OCI-LY1 (cell line): ENCODE measurements around the gene ITGA5.

Experiments used
- H2AFZ ChIP-seq: fragments of 200-600 bp; sonication (generic), shearing (Covaris generic); 2 replicates; pipeline ENCODE4 v1.6.0; 2014; ENCODE audit warnings: antibody characterized with exemption, mild to moderate bottlenecking, low read length
- H3F3A ChIP-seq: fragments of 200-600 bp; sonication (generic), shearing (Covaris generic); 2 replicates; pipeline ENCODE4 v1.6.0; 2014; ENCODE audit warnings: mild to moderate bottlenecking, antibody characterized with exemption, low read length, moderate library complexity; ENCODE audit not compliant: insufficient read depth
- H3K27ac ChIP-seq: fragments of 200-600 bp; sonication (generic); 2 replicates; pipeline ENCODE4 v1.5.1; 2014; ENCODE audit warnings: low read length, mixed run types, mild to moderate bottlenecking, low read depth; ENCODE audit not compliant: poor library complexity, severe bottlenecking
- H3K27me3 ChIP-seq: fragments of 200-600 bp; sonication (generic); 2 replicates; pipeline ENCODE4 v1.6.0; 2014; ENCODE audit warnings: antibody characterized with exemption, mild to moderate bottlenecking, low read length, moderate library complexity; ENCODE audit not compliant: insufficient read depth
- H3K36me3 ChIP-seq: fragments of 200-600 bp; sonication (generic); 2 replicates; pipeline ENCODE4 v1.6.1; 2014; ENCODE audit warnings: mild to moderate bottlenecking, antibody characterized with exemption, low read length, moderate library complexity, mixed read lengths; ENCODE audit not compliant: insufficient read depth
- H3K4me1 ChIP-seq: fragments of 200-600 bp; sonication (generic); 2 replicates; pipeline ENCODE4 v1.5.1; 2014; ENCODE audit warnings: mild to moderate bottlenecking, low read length, moderate library complexity; ENCODE audit not compliant: insufficient read depth, severe bottlenecking
- H3K4me2 ChIP-seq: fragments of 200-600 bp; sonication (generic), shearing (Covaris generic); 2 replicates; pipeline ENCODE4 v1.6.1; 2014; ENCODE audit warnings: low read length
- H3K4me3 ChIP-seq: fragments of 200-600 bp; sonication (generic); 2 replicates; pipeline ENCODE4 v1.5.1; 2014; ENCODE audit warnings: low read length, low read depth, mild to moderate bottlenecking, mixed read lengths; ENCODE audit not compliant: poor library complexity, severe bottlenecking
- H3K79me2 ChIP-seq: fragments of 200-600 bp; shearing (Covaris generic); 2 replicates; pipeline ENCODE4 v1.6.1; 2016; ENCODE audit warnings: mixed run types, low read length, mixed read lengths; ENCODE audit not compliant: insufficient read depth
- H3K9ac ChIP-seq: fragments of 200-600 bp; sonication (generic), shearing (Covaris generic); 2 replicates; pipeline ENCODE4 v1.6.1; 2014; ENCODE audit warnings: mild to moderate bottlenecking, low read length, mixed read lengths
- H3K9me2 ChIP-seq: fragments of 200-600 bp; sonication (generic), shearing (Covaris generic); 2 replicates; pipeline ENCODE4 v1.6.1; 2014; ENCODE audit warnings: low read depth, mild to moderate bottlenecking, low read length, mixed read lengths
- H3K9me3 ChIP-seq: fragments of 200-600 bp; shearing (Covaris generic); 2 replicates; pipeline ENCODE4 v1.6.1; 2014; ENCODE audit warnings: low read length, mixed read lengths
- H4K20me1 ChIP-seq: fragments of 200-600 bp; sonication (generic), shearing (Covaris generic); 2 replicates; pipeline ENCODE4 v1.6.0; 2016; ENCODE audit warnings: mild to moderate bottlenecking, low read length; ENCODE audit not compliant: insufficient read depth
- CTCF ChIP-seq: fragments of 200-600 bp; sonication (generic), shearing (Covaris generic); IDR thresholded peaks from 2 replicates; pipeline ENCODE4 v1.5.1; 2017; ENCODE audit warnings: mild to moderate bottlenecking, antibody characterized with exemption, low read length, moderate library complexity, mixed read lengths
- EZH2 ChIP-seq: fragments of 200-600 bp; sonication (generic), shearing (Covaris generic); IDR thresholded peaks from 2 replicates; pipeline ENCODE4 v1.8.0; 2017; ENCODE audit warnings: borderline replicate concordance, mixed run types, mild to moderate bottlenecking, antibody characterized with exemption, low read length, moderate library complexity, mixed read lengths

Gene ITGA5

GRCh38 chr12:54352022-54352531 lies 67.0 kb downstream of the ITGA5 start:
- H2AFZ ChIP-seq = no peak overlapping the region
- H3K9me2 ChIP-seq = no peaks in the 10 kb centered on the region
- no peaks in the 10 kb centered on the region for H3K79me2 ChIP-seq
- no peaks in the 10 kb centered on the region for H3K27me3 ChIP-seq
- no peak overlapping the region for H3K27ac ChIP-seq
- no peaks in the 10 kb centered on the region for H3K9me3 ChIP-seq
- H3K9ac ChIP-seq = no peak overlapping the region
- H3F3A ChIP-seq = no peaks in the 10 kb centered on the region
- no peak overlapping the region for H3K4me3 ChIP-seq
- no peak overlapping the region for H3K4me2 ChIP-seq
- peaks cover 5% of the 10 kb centered on the region for H3K4me1 ChIP-seq
- no peaks in the 10 kb centered on the region for H4K20me1 ChIP-seq
- H3K36me3 ChIP-seq = peaks cover 41% of the 10 kb centered on the region
- TF ChIP-seq CTCF (no peak), EZH2 (no peak)

- Histone ChIP-seq H3K36me3 (peaks cover 44% of the 10 kb centered on the region), H3K9me2 (no peaks in the 10 kb centered on the region), H3F3A (no peaks in the 10 kb centered on the region), H3K4me2 (no peak overlapping the region), H3K9ac (no peak overlapping the region), H2AFZ (no peak overlapping the region), H3K4me3 (no peak overlapping the region), H3K9me3 (no peaks in the 10 kb centered on the region), H4K20me1 (no peaks in the 10 kb centered on the region), H3K4me1 (no peaks in the 10 kb centered on the region), H3K27me3 (no peaks in the 10 kb centered on the region), H3K27ac (no peak overlapping the region), H3K79me2 (no peaks in the 10 kb centered on the region)
- TF ChIP-seq EZH2 = no peak
Observed at GRCh38 chr12:54351341-54351740, 67.7 kb downstream of the ITGA5 start.

GRCh38 chr12:54350743-54351142 lies 68.3 kb downstream of the ITGA5 start:
- no peak overlapping the region for H3K9ac ChIP-seq
- H3K4me2 ChIP-seq = no peak overlapping the region

More at GRCh38 chr12:54350743-54351142, 68.3 kb downstream of the ITGA5 start:
- H2AFZ ChIP-seq = no peak overlapping the region
- H3F3A ChIP-seq = no peaks in the 10 kb centered on the region
- H3K4me1 ChIP-seq = no peaks in the 10 kb centered on the region
- no peaks in the 10 kb centered on the region for H3K27me3 ChIP-seq
- no peaks in the 10 kb centered on the region for H4K20me1 ChIP-seq
- no peak overlapping the region for H3K4me3 ChIP-seq
- TF ChIP-seq CTCF = no peak
- no peak for TF ChIP-seq EZH2
- no peaks in the 10 kb centered on the region for H3K79me2 ChIP-seq
- H3K9me3 ChIP-seq = no peaks in the 10 kb centered on the region
- peaks cover 48% of the 10 kb centered on the region for H3K36me3 ChIP-seq
- no peak overlapping the region for H3K27ac ChIP-seq
- H3K9me2 ChIP-seq = no peaks in the 10 kb centered on the region
